T-helper 17 cell (primary cell): Measurements from ENCODE around the gene ZNF660. TPM values are rescaled to one million over a fixed set of nuclear protein-coding genes. Genes with fewer than 3 reads are reported as not detected.
A peak's percentile ranks its signal among the peaks of the same experiment; 100 is the strongest.
"Not testable (repeated sequence)": the region's sequence is repeated elsewhere in the genome, so short reads cannot be mapped to it uniquely, and the experiment has no call there.

Experiments used
- ATAC-seq: fragments of 150-1000 bp; cut with Tn5 transposase; 2 replicates; pipeline ENCODE4 v1.10.0; 2021; ENCODE audit warnings: mild to moderate bottlenecking, moderate library complexity
- DNase-seq, 3 donors: peaks; one replicate each; pipeline versions ENCODE4 v3.0.0 to v3.0.0-alpha.2; 2020 to 2021
- H3K9me3 ChIP-seq: one replicate; pipeline ENCODE4 v1.7.0; 2013; ENCODE audit warnings: low read length, mild to moderate bottlenecking; ENCODE audit not compliant: control insufficient read depth, poor library complexity, severe bottlenecking
- H3K27ac Mint-ChIP-seq: one replicate; pipeline ENCODE4 v1.8.0; 2022; ENCODE audit warnings: mild to moderate bottlenecking, moderate library complexity, mixed read lengths
- H3K27me3 Mint-ChIP-seq: one replicate; pipeline ENCODE4 v1.8.0; 2022; ENCODE audit warnings: mixed read lengths
- H3K36me3 Mint-ChIP-seq: one replicate; pipeline ENCODE4 v1.8.0; 2022; ENCODE audit warnings: low read depth, mixed read lengths
- H3K4me1 Mint-ChIP-seq: one replicate; pipeline ENCODE4 v1.8.0; 2022; ENCODE audit warnings: mild to moderate bottlenecking, mixed read lengths
- H3K4me3 Mint-ChIP-seq: one replicate; pipeline ENCODE4 v1.8.0; 2022; ENCODE audit warnings: mild to moderate bottlenecking, moderate library complexity, mixed read lengths
- total RNA-seq, 4 donors: library from RNA in 2 of 4; stranded (reverse) in 2 of 4; gene quantifications; one replicate each; pipeline ENCODE4 v1.2.3 and lab custom pipeline; 2022 to 2026

ZNF660 gene
- total RNA-seq, 2 donors from 2014 or later = 0.20 TPM; not detected in 1

DNA sequence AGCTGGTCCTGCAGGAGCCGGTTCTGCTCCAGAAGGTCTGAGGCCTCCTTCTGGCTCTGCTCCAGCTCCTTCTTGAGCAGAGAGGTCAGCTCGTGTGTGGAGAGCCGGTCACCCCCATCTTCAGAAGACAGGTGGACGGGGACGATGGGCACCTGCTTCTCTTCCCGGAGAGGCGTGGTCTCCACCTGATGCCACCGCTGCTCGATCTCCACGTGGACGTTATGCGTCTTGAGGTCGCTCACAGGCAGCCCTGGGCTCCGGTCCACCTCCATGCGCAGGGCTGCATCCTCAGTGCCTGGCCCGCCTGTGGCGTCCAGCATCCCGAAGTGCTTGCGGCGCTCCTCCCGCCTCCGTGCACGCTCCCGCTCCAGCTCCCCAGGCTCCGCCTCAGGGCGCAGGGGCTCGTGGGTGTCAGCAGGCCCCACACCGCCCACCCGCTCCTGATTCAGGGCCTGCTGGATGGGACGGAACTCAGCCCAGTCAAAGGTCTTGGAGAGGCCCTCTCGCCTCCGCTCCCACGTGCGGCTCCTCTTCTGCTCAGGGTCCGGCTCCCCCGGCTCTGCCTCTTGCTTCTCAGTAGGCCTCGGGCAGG is 5.7 kb upstream of the ZNF660 start:
- not testable (repeated sequence) for ATAC-seq, H3K9me3 ChIP-seq

DNA sequence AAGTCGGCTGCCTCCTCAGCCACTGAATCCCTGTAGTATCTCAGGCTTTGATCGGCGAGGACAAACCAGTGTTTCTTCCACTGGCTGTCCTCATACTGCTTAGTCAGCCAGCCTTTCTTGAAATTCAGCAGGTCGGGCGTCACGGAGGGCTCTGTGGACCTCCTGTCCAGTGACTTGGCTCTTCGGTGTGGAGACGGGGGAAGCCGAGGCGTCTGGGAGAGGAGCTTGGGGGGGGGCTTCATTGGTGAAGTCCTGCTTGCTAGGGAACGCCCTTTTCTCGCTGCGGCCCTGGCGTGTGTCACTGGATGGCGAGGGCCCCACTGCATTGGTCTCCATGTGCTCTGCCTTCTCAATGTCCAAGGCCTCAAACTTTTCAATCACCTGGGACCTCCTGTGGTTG is 5.0 kb upstream of the ZNF660 start:
- not testable (repeated sequence) for H3K9me3 ChIP-seq, H3K4me3 Mint-ChIP-seq, H3K4me1 Mint-ChIP-seq, H3K27ac Mint-ChIP-seq, ATAC-seq, DNase-seq, H3K36me3 Mint-ChIP-seq
- H3K27me3 Mint-ChIP-seq = peaks cover 14% of the 10 kb centered on the region

More for the DNA sequence above, 5.7 kb upstream of the ZNF660 start:
- not testable (repeated sequence) for H3K27me3 Mint-ChIP-seq, DNase-seq, H3K27ac Mint-ChIP-seq, H3K4me1 Mint-ChIP-seq, H3K36me3 Mint-ChIP-seq, H3K4me3 Mint-ChIP-seq

DNA sequence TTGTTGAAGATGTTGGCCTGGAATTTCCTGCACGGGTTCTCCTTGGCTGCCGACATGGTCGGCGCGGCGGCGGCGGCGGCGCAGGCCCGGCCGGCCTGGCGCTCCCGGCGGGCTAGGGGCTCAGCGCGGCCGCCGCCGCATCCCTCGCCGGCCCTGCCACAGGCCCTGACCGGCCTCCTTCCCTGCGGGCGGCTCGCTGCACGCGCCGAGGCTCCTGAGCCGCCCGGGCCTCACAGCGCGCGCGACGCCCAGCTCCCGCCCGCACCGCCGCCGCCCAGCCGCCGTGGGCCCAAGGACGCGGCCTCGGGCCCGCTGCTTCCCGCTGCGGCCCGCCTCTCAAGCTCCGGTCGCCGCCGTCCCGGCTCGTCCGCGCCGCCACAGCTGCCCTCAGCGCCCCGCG is 3.8 kb upstream of the ZNF660 start:
- not testable (repeated sequence) for H3K9me3 ChIP-seq, ATAC-seq
- peaks cover 24% of the 10 kb centered on the region for H3K27me3 Mint-ChIP-seq

DNA sequence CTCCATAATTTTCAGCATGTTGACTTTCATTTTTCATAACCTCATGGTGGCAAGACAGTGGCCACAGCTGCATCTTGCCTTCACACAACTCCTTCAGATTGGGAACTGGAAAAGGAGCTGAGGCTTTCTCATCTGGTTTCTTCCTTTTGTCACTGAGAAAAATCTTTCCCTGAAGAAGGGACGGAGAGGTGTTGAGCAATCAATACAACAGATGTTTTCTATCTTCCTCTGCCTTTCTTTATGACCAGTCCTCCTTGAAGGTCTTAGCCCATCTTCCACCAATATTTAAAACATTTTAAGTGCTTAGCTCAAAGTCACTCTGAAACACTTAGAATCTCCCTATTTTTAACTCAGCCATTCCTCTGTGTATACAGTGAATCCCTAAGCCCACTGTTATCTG is 11.9 kb downstream of the ZNF660 start:
- no peak overlapping the region for H3K4me3 Mint-ChIP-seq
- no peak for DNase-seq

More for the DNA sequence above, 3.8 kb upstream of the ZNF660 start:
- H3K27ac Mint-ChIP-seq, H3K4me3 Mint-ChIP-seq, DNase-seq, H3K4me1 Mint-ChIP-seq, H3K36me3 Mint-ChIP-seq: not testable (repeated sequence)

DNA sequence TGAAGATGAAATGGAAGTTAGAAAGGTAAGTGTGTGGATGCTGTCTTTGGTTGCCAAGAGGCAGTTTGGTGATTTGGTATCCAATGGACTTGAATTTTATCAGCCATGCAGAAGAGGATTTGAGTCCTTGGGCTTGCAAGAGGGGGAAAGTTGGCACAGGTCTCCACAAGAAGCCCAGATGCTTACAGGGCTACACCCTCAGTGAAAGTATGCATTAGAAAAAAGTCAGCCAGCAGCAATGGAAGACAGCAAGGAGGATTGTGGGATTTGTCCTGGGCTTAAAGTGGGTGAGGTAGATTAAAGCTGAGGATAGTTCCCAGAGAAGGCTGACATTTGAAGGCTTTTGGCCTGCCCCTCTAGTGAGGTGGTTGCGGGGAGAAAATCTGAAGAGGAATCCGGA is 17.0 kb downstream of the ZNF660 start:
- ATAC-seq (no peak), DNase-seq (no peak)
- peaks cover 5% of the 10 kb centered on the region for H3K36me3 Mint-ChIP-seq
- no peaks in the 10 kb centered on the region for H3K27me3 Mint-ChIP-seq
- no peak overlapping the region for H3K27ac Mint-ChIP-seq
- H3K4me1 Mint-ChIP-seq = no peaks in the 10 kb centered on the region
- no peaks in the 10 kb centered on the region for H3K9me3 ChIP-seq
- H3K4me3 Mint-ChIP-seq = no peak overlapping the region

More for the DNA sequence above, 11.9 kb downstream of the ZNF660 start:
- no peaks in the 10 kb centered on the region for H3K4me1 Mint-ChIP-seq
- no peak for ATAC-seq
- H3K27me3 Mint-ChIP-seq = no peaks in the 10 kb centered on the region
- no peak overlapping the region for H3K27ac Mint-ChIP-seq
- H3K9me3 ChIP-seq = peaks cover 3% of the 10 kb centered on the region
- H3K36me3 Mint-ChIP-seq = peaks cover 4% of the 10 kb centered on the region

DNA sequence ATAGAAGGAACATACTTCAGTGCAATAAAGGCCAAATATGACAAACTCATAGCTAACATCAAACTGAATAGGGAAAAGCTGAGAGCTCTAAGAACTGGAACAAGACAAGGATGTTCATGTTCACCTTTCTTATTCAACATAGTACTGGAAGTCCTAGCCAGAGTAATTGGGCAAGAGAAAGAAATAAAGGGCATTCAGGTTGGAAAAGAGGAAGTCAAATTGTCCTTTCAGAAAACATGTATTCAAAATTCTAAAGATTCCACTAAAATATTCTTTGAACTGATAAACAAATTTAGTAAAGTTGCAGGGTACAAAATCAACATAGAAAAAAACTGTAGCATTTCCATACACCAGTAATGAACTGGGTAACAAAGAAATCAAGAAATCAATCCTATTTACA is 27.9 kb downstream of the ZNF660 start:
- peaks cover 3% of the 10 kb centered on the region for H3K36me3 Mint-ChIP-seq
- H3K9me3 ChIP-seq = no peaks in the 10 kb centered on the region
- no peak overlapping the region for H3K4me3 Mint-ChIP-seq
- H3K4me1 Mint-ChIP-seq = no peaks in the 10 kb centered on the region
- peaks cover 5% of the 10 kb centered on the region for H3K27me3 Mint-ChIP-seq
- DNase-seq (no peak), ATAC-seq (no peak)
- no peak overlapping the region for H3K27ac Mint-ChIP-seq

DNA sequence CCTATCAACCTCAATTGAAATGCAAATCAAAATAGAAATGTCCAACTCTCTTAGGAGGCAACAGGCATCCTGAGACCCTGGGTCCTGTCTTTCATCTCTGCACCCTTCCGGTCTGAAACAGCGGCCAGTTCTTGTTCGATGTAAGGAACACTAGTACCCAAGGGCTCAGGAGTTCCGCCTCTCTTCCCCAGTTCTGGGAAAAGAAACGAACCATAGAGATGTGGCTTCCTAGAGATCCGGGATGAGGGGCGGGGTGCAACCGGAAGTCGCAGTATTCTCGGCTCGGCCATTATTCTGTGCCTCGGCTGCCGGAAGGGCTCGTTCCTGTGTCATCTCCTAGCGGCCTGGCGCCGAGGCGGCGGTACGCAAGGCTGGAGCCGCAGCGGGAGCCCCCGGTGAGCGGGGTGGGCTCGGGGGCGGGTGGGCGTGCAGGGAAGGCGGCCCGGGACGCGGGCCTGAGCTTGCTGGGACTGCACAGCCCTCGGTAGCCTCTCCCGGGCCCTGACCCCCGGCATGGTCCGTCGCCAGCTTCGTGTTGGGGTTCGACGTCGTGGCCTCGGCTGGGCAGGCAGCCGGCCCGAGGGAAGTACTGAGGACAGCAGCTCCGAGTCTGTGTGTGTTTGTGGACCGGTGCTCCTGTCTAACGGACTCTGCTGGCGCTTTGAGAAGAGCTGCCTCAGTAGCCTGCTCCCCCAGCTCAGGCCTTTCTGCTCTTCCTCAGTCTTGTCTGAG is 40.2 kb downstream of the ZNF660 start, which contains the start of gene ZNF197:
Gene ZNF197 (plus strand): TSS at position 288 of the 732 bp plus-strand sequence. CDS start 4,119 bp downstream, outside the sequence.
- H3K4me1 Mint-ChIP-seq = peaks cover 16% of the 10 kb centered on the region
- ATAC-seq (peak; percentile 85), DNase-seq (peak; percentile 6 to 19 (median 10))
- H3K4me3 Mint-ChIP-seq = peak within 1 kb of the TSS; percentile 90
- H3K27me3 Mint-ChIP-seq = no peaks in the 10 kb centered on the region
- H3K36me3 Mint-ChIP-seq = peaks cover 2% of the 10 kb centered on the region
- H3K27ac Mint-ChIP-seq = peak within 1 kb of the TSS; percentile 72
- no peaks in the 10 kb centered on the region for H3K9me3 ChIP-seq

DNA sequence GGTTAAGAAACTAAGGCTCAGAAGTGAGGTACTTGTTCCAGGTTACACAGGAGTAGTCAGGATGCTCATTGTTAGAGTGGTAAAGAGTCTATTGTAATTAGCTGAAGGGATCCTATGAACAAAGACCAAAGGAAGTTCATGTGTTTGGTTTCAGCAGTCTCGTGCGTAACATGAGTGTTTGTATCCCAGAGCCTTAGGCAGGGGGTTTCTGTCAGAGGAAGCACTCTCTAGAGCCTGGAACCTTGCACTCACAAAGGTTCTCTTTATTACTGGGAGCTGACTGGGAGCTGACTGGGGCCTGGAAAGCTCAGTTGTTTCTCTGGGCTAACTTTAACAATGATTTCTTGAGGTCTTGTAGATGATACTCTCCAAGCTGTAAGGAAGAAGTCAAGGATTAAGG is 44.0 kb downstream of the ZNF660 start:
- no peak for ATAC-seq
- H3K36me3 Mint-ChIP-seq = peaks cover 12% of the 10 kb centered on the region
- no peak overlapping the region for H3K27ac Mint-ChIP-seq
- peaks cover 23% of the 10 kb centered on the region for H3K4me1 Mint-ChIP-seq
- H3K27me3 Mint-ChIP-seq = no peaks in the 10 kb centered on the region
- H3K4me3 Mint-ChIP-seq = no peak overlapping the region
- H3K9me3 ChIP-seq = no peaks in the 10 kb centered on the region
- no peak for DNase-seq

DNA sequence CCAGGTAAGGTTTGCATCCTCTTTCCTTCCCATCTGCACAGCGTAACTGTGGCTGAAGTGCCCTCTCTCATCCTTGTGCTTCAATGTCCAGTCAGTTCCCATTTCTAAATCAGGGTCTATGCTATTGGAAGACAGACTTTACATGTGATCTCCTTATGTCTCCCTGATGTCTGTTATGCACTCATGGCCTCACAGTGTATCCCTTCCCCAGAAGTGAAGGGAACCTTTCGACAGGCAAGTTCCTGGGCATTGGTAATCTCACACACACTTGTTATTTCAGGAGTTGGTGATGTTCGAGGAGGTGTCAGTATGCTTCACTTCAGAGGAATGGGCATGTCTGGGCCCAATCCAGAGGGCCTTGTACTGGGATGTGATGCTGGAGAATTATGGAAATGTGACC is 47.4 kb downstream of the ZNF660 start:
- no peaks in the 10 kb centered on the region for H3K9me3 ChIP-seq
- no peak for DNase-seq
- H3K27ac Mint-ChIP-seq = no peak overlapping the region
- peaks cover 9% of the 10 kb centered on the region for H3K4me1 Mint-ChIP-seq
- no peaks in the 10 kb centered on the region for H3K27me3 Mint-ChIP-seq
- ATAC-seq = no peak
- H3K36me3 Mint-ChIP-seq = peaks cover 16% of the 10 kb centered on the region
- H3K4me3 Mint-ChIP-seq = no peak overlapping the region

DNA sequence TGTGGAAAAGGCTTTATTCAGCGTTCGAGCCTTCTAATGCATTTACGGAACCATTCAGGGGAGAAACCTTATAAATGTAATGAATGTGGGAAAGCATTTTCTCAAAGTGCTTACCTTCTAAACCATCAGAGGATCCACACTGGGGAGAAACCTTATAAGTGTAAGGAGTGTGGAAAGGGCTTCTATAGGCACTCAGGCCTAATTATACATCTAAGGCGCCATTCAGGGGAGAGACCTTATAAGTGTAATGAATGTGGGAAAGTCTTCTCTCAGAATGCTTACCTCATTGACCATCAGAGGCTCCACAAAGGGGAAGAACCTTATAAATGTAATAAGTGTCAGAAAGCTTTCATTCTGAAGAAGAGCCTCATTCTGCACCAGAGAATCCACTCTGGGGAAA is 57.6 kb downstream of the ZNF660 start:
- no peak overlapping the region for H3K4me3 Mint-ChIP-seq
- no peaks in the 10 kb centered on the region for H3K4me1 Mint-ChIP-seq
- peaks cover 14% of the 10 kb centered on the region for H3K36me3 Mint-ChIP-seq
- H3K27me3 Mint-ChIP-seq = no peaks in the 10 kb centered on the region
- H3K9me3 ChIP-seq = peaks cover 36% of the 10 kb centered on the region
- H3K27ac Mint-ChIP-seq = no peak overlapping the region
- no peak for DNase-seq
- ATAC-seq = no peak

DNA sequence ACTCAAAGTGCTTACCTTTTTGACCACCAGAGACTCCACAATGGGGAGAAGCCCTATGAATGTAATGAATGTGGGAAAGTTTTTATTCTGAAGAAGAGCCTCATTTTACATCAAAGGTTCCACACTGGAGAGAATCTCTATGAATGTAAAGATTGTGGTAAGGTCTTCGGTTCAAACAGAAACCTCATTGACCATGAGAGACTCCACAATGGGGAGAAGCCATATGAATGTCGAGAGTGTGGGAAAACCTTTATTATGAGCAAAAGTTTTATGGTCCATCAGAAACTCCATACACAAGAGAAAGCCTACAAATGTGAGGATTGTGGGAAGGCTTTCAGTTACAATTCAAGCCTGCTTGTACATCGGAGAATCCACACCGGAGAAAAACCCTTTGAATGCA is 58.3 kb downstream of the ZNF660 start:
- no peak overlapping the region for H3K4me3 Mint-ChIP-seq
- H3K4me1 Mint-ChIP-seq = no peaks in the 10 kb centered on the region
- DNase-seq (no peak), ATAC-seq (no peak)
- H3K27ac Mint-ChIP-seq = no peak overlapping the region
- no peaks in the 10 kb centered on the region for H3K27me3 Mint-ChIP-seq
- H3K36me3 Mint-ChIP-seq = peaks cover 8% of the 10 kb centered on the region
- H3K9me3 ChIP-seq = peaks cover 32% of the 10 kb centered on the region

DNA sequence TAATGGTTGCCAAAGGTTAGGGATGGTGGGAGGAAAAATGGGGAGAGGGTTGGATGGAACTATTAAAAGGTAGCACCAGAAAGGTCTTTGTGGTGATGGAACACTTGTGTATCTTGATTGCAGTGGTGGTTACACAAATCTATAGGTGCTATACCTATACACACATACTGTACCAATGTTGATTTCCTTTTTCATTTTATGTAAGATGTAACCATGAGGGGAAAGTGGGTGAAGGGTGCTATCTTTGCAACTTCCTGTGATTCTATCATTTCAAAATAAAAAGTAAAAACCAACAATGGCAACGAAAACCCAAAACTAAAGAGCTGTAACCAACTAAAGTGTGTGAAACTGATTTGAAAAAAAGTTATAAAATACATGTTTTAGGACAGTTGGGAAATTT is 63.0 kb downstream of the ZNF660 start:
- Mint-ChIP-seq H3K36me3 (peaks cover 6% of the 10 kb centered on the region), H3K27ac (peak overlapping the region; percentile 44), H3K27me3 (no peaks in the 10 kb centered on the region), H3K4me1 (peaks cover 3% of the 10 kb centered on the region), H3K4me3 (no peak overlapping the region)
- peaks cover 11% of the 10 kb centered on the region for H3K9me3 ChIP-seq
- ATAC-seq (no peak), DNase-seq (no peak)

DNA sequence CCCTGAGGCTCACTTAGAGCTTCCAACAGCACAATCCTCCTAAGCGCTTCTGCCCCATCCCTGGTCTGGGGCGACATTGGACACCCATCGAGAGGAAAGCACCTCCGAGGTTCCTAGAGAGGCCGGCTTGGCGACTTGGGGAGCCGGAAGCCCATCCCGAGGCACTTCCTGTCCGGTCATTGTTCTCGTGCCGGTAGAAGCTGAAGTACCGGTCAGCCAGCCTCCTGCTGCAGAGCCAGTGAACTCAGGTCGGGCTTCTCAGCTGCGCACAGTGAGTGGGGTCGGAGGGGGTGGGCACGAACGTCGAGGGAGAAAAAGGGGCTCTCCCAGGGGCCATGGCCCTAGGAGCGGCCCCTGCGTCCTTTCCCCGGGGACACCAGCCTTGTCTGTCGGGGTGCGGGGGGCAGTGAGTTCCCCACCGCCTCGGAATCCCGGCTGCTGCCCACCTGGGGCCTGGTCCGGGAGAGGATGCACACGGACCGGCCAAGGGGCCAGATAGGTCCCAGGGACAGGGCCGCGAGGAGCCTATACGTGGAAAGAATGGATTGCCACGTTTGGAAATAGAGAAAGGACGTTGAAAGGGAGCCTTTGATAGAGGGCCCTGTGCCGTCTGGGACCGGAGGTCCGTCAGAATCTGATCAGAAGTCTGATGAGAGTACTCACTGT is 63.9 kb downstream of the ZNF660 start, which contains the start of gene ZNF35:
Gene ZNF35 (plus strand): TSS at position 169 of the 666 bp plus-strand sequence. CDS start 2,336 bp downstream, outside the sequence.
- no peak for DNase-seq
- Mint-ChIP-seq H3K27me3 (no peaks in the 10 kb centered on the region), H3K4me3 (peak within 1 kb of the TSS; percentile 84), H3K27ac (peak within 1 kb of the TSS; percentile 44), H3K36me3 (peaks cover 6% of the 10 kb centered on the region), H3K4me1 (peaks cover 3% of the 10 kb centered on the region)
- peaks cover 2% of the 10 kb centered on the region for H3K9me3 ChIP-seq
- ATAC-seq = peak; percentile 39
